ENCODE results near the gene C2orf66.

The C2orf66 gene

GRCh38 chr2:196809260-196809659 lies at the start of gene C2orf66:
TSS of gene C2orf66 (minus strand) at chr2:196809355. CDS start at chr2:196809336, 19 bp downstream.
- no peak for TF ChIP-seq CTCF (IDR thresholded peaks at IDR 0.05; ENCODE audit: low read depth, low read length)
- H3K4me3 ChIP-seq (ENCODE audit: low read depth, low read length) = no peak within 1 kb of the TSS

DNA sequence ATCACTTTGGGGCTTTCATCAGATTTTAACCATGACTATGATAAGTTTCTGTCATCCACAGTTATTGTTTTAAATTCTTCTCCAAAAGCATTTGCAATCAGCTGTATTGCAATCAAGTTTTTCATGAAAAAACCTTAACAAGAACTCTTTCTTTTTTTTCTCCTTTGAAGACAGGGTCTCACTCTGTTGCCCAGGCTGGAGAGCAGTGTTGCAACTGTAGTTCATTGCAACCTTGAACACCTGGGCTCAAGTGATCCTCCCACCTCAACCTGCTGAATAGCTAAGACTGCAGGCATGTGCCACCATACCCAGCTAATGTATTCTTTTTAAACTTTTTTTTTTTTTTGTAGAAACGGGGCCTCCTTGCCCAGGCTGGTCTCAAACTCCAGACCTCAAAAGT lies 45.5 kb upstream of the C2orf66 start:
- no peak for TF ChIP-seq CTCF (IDR thresholded peaks at IDR 0.05; ENCODE audit: low read depth, low read length)

DNA sequence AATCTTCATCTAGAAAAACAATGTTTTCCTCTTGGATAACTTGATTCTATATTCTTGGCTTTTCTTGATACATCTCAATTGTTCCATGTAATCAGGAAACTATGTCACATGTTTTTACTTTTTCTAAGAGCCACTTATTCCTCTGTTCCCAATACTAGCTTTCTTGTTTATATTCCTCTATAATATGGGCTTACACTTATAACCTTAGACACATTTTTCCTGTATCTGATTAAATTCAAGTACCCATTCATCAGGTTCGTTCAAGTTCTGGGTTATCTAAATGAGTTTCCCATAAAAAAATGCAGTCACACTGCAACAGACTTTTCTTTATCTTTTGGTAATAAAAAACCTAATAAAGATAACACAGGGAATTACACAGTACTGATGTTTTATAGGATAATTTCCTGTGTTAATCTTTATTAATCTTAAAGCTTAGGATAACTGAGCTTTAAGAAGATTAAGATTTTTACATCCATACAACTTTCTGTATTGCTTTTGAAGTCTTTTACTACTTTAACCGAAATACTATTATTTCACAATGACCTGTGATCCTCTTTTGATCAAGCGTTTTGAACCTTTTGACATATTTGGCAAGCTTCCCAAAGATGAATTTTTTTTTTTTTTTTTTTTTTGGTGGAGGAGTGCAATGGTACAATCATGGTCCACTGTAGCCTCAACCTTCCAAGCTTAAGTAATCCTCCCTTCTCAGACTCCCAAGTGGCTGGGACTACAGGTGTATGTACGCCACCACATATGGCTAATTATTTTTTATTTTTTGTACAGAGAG lies 44.3 kb upstream of the C2orf66 start:
- H3K4me3 ChIP-seq (ENCODE audit: low read depth, low read length) = no peak overlapping the region
- TF ChIP-seq CTCF (IDR thresholded peaks at IDR 0.05; ENCODE audit: low read depth, low read length) = no peak

More for the DNA sequence above, 45.5 kb upstream of the C2orf66 start:
- no peak overlapping the region for H3K4me3 ChIP-seq (ENCODE audit: low read depth, low read length)

- TF ChIP-seq CTCF (IDR thresholded peaks at IDR 0.05; ENCODE audit: low read depth, low read length) = no peak
Measured at GRCh38 chr2:196851088-196851487, 41.9 kb upstream of the C2orf66 start.

DNA sequence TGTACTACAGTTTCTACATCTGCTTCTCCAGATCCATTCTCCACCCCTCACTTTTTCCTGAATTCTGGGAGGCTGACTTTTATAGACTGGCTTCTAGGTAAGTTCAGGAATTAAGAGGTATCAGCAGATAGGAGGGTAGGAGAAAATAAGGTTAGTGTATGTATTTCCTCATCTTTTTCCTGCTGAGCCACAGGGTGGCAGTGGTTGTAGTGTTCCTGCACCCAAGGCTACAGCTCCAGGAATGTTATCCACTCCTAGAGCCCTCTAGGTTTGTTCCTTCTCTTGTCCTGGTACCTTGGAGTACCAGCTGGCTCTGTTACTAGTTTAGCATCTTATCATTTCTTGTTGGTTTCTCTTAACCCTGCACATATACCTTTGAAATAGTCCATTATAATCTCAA lies 40.7 kb upstream of the C2orf66 start:
- peak; percentile 36 for TF ChIP-seq CTCF (IDR thresholded peaks at IDR 0.05; ENCODE audit: low read depth, low read length)
- H3K4me3 ChIP-seq (ENCODE audit: low read depth, low read length) = no peak overlapping the region

More at GRCh38 chr2:196851088-196851487, 41.9 kb upstream of the C2orf66 start:
- H3K4me3 ChIP-seq (ENCODE audit: low read depth, low read length) = no peak overlapping the region

GRCh38 chr2:196846295-196846694 lies 37.1 kb upstream of the C2orf66 start:
- no peak for TF ChIP-seq CTCF (IDR thresholded peaks at IDR 0.05; ENCODE audit: low read depth, low read length)
- H3K4me3 ChIP-seq (ENCODE audit: low read depth, low read length) = no peak overlapping the region

GRCh38 chr2:196845371-196845770 lies 36.2 kb upstream of the C2orf66 start:
- TF ChIP-seq CTCF (IDR thresholded peaks at IDR 0.05; ENCODE audit: low read depth, low read length) = no peak
- H3K4me3 ChIP-seq (ENCODE audit: low read depth, low read length) = no peak overlapping the region
